GM21528 (cell line): Measurements from ENCODE around the gene CACNG3.
"Not testable (repeated sequence)": the region's sequence is repeated elsewhere in the genome, so short reads cannot be mapped to it uniquely, and the experiment has no call there.

ENCODE experiments used
- ATAC-seq: cut with Tn5 transposase; IDR thresholded peaks from one replicate; pipeline ENCODE4 v1.9.1; 2021; ENCODE audit warnings: mild to moderate bottlenecking, moderate library complexity; ENCODE audit not compliant: unreplicated experiment, low FRiP score

The CACNG3 gene

DNA sequence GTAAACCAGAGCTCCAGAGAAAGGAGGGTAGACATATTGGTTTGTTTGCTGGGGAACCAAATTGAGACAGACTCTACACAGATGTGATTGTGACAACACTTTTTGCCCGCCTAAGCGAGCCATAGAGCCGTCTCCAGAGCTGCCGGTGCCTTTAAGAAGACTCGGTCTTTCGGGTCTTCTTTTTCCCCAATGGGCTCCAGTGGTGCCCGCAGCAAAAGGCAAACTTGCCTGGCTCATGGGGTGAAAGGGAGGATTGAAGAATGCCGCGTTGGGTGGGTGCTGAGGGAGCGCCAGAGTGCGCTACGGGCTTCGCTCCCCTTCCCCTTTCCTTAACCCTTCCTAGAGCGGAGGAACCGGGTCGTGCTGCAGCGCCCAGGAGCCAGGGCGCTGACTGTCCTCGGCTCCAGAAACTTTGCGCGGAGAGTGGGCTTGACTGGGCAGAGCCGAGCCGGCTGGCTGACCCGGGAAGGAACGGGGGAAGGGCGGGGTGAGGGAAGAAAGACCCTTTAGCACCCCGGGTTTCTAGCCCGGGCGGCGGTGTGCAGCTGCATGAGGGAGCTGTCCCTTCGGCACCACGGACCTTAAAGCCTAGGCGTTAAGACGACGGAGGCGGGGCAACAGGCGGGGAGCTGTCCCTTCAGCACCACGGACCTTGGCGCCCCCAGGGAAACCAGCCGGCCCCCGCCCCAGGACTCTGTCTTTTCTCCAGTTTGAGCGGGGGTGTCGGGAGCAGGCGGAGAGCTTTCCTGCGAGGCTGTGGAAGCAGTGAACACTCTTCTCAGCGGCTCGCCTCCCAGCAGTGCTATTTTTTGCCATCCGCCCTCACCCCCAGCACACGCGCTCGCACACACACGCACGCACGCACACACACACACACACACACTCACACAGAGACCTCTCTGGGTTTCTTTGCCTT, at the start of gene CACNG3:
Gene CACNG3 (plus strand): TSS at position 880 of the 916 bp plus-strand sequence. CDS start 420 bp downstream, outside the sequence.
- ATAC-seq: no peak

DNA sequence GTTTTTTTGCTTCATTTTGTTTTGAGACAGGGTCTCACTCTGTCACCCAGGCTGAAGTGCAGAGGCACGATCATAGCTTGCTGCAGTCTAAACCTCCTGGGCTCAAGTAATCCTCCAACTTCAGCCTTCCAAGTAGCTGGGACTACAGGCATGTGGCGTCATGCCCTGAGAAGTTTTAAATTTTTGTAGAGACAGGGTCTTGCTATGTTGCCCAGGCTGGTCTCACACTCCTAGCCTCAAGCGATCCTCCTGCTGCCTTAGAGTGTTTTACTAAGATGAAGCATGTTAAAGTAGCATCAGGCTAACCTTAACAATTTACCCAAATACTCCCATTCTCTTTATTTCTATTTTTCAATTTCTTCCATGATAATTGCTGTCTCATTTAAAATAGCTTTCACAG, 49.2 kb upstream of the CACNG3 start:
- no peak for ATAC-seq

DNA sequence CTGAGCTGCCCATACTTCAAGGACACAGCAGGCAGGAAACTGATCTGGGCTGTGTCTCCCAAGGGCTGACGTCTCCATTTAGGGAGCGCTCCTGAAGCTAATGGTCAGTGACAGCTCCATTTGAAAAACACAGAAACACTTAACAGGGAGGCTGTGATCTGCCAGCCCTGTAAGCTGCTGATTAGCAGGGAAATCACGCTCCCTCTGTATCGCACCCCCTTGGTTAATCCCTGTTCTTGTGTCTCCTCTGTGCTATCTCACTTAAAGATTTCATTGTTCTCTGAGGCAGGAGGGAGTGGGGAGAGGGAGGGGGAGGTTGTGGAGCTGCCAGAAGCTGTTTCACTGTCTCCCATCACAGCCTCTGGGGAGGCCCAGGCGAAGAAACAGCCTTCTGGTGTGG, 47.4 kb upstream of the CACNG3 start:
- no peak for ATAC-seq

DNA sequence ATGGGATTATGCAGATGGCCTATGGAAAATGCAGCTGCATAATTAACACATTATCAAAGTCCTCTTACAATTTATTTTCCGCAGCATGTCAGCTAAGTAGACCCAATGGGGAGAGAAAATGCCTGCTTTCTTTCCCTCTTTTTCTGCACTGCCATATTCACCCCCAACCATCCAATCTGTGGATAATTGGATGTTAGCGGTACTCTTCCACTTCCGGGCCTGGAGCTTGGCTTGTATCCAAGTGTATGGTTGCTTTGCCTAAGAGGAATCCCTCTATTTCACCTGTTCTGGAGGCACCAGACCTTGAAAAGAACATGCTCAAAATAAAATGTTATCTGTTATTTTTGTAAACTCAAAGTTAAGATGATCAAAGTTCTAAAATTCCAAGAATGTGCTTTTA, 41.1 kb upstream of the CACNG3 start:
- no peak for ATAC-seq

DNA sequence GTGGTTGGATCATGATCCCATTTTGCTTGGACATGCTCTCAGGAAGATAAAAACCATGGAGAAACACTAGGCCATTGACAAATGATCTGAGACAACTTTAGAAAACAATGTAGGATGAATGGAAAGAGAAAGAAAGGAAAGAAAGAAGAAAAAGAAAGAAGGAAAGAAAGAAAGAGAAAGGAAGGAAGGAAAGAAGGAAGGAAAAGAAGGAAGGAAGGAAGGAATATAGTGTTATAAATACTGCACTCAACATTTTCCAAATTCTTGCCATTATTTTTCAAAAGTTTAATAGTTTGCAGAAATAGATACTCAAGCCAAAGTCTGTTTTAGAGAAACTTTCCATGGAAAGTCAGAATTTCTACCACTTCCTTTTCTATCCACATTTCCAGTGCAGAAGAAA, 39.2 kb upstream of the CACNG3 start:
- no peak for ATAC-seq

DNA sequence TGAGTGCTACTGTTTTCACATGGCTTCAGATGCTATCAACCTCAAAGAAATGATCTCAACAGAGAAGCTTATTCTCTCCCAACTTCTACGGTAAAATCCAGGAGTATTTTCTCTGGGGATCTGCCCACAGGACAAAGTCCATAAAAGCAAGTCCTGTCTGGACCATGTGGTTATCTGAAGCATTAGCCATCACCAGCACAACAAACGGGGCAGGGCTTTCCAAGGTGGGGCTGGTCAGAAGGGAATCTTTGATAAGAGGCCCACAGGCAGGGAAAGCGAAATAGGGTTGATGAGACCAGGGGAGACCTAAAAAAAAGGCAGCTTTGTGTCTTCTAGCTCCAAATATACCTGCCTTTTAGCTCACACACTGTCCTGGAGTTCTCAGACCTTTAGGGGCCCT, 38.7 kb upstream of the CACNG3 start:
- ATAC-seq: no peak

DNA sequence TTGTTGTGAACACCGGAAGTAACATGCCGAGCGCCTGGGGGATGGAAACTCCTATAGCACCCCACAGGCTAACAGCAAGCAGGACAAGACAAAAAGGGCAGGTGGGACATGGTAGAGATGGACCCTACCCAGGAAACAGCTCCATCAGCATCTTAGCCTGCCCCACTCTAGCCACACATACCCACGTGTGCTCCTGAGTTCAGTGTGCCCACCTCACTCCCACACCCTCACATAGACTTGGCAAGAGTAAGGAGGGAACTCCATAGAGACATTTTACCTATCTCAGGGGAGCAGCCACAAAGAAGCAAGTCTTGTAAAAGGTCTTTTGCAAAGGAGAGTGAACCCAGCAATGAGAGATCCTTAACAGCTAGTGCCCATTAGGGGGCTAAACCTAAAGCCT, 37.8 kb upstream of the CACNG3 start:
- no peak for ATAC-seq

DNA sequence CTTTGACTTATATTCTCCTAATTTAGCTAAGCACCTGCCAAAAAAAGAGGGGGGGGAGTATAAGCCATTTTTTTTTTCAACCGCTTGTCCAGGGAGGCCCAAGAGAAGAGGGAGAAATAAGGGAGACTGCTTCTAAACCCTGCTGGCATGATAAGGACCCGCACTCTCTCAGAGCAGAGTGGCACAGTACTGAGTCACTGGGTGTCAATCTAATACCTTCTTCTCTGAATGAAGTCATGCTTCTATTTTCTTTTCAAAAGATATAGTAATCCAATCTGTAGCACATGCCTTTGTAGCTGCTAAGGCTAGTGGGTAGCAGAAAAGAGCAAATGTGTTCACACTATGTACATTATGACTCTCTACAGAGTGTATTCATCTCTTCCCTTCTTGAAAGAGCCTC, 34.9 kb upstream of the CACNG3 start:
- ATAC-seq: no peak

DNA sequence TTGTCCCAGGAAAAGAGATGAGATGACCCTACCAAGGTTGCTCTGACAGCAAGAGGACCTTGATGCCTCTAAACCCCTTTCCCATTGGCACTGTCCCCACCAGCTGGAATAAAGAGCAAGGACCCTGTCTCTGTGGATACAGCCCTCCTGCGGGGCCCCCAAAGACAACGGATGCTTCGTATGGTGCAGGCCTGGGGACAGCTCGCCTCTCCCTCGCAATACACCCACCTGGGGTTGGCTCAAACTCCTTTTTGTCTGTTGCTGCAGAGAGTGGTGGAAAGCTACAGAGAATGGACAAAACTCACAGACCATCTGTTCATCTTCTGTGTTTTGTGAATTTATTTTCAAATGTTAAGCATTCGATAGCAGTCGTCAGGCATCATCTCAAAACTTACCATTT, 27.6 kb upstream of the CACNG3 start:
- no peak for ATAC-seq

DNA sequence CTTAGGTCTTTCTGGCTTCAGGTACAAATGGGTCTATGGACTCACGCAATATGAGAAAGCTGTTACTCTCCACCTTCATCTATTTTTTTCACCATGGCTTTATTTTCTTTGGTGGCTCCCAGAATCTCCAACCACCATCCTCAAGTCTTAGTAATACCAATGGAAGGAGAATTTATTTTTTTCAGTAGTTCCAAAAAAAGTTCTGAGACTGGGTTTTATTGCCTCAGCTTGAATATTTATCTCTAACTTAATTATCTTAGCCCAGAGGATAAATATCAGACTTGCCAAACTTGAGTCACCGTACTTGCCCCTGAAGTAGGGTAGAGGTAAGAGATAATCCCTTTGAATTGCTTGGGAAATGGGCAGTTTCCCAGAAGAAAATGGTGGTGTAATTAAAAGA, 23.2 kb upstream of the CACNG3 start:
- no peak for ATAC-seq

DNA sequence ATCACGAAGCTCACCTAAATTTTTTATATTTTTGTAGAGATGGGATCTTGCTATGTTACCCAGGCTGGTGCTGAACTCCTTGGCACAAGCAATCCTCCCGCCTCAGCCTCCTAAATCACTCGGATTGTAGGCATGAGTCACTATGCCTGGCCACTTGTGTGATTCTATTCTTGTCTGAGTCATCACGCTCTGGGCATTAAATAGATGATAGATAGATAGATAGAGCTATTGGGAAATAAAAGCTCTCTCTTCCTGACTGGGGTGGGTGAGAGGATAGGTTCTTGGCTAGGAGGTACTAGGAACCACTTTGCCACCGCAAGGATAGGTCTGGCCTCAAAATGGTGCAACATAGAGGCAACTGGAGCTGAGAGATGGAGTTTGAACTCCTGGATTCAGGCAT, 21.4 kb upstream of the CACNG3 start:
- ATAC-seq: no peak

DNA sequence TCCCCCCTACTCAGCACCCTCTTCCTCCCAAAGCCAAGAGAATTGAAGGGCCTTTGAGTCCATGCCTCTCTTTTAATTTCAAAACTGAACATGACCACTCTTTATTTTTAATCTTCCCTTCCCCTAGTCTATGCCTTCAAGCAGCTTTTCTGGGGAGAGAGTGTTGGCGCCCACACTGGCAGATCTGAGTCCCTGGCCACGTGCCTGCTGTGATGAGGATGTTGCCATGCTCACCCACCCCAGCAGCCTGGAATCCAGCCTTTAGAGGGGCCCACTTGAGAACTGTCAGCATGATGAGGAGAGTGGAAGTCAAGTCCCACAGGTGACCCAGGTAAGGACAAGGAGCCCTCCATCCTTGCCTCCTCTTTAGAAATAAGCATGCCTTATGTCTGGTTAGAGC, 20.3 kb upstream of the CACNG3 start:
- ATAC-seq: no peak

DNA sequence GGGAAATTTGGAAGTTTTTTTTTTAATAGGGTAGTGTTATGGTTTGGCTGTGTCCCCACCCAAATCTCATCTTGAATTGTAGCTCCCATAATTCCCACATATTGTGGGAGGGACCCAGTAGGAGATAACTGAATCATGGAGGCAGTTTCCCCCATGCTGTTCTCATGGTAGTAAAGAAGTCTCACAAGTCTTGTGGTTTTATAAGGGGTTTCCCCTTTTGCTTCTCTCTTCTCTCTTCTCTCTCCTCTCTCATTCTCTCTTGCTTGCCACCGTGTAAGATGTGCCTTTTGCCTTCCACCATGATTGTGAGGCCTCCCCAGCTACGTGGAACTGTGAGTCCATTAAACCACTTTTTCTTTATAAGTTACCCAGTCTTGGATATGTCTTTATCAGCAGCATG, 17.3 kb upstream of the CACNG3 start:
- not testable (repeated sequence) for ATAC-seq

DNA sequence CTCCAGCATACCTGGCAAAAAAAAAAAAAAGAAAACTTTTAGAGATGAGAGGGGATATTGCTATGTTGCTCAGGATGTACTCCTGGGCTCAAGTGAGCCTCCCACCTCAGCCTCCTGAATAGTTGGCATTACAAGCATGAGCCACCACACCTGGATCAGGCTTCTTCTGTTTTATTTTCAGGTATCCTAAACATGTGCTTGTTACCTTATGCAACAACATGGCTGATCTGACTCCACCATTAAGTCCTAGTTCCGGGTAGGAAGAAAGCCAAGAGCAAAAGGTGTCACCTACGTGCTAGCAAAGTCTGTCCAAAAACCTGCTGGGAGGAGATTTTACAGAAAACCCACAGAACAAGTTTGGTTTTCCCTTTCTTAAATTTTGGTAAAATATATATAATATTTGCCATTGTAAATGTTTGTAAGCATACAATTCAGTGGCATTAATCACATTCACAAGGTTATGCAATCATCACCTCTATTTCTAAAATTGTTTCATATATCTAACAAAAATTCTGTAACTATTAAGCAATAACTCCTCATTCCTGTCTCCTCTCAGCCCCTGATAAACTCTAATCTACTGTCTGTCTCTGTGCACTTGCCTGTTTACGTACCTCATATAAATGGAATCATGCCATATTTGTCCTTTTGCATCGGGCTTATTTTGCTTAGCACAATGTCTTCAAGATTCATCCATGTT, 9.1 kb upstream of the CACNG3 start:
- ATAC-seq: no peak

DNA sequence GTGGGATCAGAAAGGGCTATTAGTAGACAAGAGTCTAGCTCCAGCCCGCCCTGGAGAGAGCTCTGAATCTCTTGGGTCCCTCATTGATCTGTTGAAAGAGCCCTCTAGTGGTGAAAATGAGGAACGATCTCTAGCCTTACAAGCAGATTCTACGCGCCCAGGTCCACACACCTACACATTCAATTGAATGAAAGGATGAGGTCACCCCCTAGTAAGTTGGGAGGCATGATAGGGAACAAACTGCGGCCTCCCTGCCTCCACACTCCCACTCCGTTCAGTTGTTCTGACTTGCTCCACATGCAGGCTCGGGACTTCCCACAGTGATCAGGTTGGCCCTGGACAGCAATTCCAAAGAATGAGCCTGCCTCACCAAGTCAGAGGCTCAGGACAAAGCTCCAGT, 2.9 kb upstream of the CACNG3 start:
- no peak for ATAC-seq

DNA sequence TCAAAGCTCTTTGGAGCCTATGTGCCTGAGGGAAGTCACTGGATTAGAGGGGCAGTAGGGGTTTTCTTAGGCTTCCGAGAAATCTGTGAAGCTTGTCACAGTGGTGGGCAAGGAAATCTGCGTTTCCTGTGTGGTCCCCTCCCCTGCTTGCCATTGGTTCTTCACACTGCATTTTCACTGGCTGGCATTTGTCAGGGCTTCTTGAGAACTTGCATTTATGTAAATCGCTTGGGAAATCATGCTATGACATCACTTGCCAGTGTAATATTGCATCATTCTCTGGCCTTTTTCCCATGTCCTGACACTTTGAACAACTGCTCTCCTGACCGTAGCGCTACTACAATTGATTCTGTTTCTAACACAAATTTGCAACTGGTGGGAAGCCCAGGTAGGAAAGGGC, 1.8 kb downstream of the CACNG3 start:
- ATAC-seq: no peak

DNA sequence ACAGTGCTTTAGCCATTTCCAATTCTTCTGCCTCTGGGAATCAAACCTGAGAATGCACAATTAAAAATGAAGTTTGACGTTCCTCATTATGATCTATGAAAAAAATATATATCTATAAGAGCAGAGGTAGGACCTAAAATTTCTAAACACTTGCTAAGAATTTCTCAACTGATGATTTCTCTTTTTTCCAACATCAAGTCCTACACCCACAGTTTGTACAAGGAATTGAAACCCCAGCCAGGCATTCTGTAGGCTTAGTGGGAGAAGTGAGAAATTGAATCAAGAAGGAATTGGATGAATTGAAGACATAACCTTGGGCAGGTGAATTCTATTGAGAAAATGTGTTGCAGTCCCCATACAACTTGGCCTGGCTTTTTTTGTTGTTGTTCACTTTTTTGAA, 2.7 kb downstream of the CACNG3 start:
- no peak for ATAC-seq

DNA sequence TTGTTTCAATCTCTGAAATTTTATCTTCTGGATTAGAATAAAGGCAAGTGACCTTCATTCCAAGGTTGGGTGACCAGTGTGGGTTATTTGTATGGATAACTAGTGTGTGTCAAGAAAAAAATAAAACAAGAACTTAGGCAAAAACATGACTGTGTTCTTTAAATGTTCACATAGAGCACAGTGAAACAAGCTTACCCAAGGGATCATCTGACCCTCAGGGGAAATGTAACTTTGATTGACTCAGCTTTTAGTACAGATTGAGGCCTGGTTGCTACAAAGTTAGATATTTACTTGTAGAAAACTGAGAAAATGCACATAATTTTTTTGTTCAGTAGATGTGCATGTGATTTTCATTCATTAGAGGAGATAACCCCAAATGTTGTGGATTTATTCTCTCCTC, 6.7 kb downstream of the CACNG3 start:
- ATAC-seq: no peak

DNA sequence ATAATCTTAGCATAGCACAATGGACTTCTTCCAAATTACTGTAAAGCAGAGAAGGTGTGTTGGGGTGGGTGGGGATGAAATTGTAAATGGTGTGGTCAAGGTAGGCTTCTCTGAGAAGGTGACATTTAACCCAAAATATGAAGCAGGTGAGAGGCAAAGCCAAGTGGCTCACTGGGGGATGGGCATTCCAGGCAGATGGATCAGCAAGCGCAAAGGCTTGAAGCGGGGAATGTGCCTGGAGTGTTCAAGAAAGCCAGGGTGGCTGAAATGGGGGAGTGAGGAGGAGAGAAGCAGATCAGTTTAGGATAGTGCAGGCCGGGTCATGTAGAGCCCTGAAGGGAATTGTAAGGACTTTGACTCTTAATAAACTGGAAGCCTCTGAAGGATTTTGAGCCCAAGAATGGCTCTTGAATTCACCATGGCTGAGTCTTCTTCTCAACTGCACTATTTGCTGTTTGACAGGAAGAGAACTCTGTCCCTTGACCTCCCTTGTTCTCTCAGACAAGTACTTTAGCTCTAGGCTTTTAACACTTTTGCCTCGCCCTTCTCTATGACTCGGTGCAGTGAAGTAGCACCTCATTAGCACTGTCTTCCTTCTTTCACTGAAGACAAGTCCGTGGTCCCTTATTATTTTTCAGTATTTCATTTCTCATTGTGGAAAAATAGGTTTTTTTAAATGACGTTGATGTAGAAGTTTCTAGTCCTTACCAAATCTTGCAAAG, 14.7 kb downstream of the CACNG3 start:
- no peak for ATAC-seq

DNA sequence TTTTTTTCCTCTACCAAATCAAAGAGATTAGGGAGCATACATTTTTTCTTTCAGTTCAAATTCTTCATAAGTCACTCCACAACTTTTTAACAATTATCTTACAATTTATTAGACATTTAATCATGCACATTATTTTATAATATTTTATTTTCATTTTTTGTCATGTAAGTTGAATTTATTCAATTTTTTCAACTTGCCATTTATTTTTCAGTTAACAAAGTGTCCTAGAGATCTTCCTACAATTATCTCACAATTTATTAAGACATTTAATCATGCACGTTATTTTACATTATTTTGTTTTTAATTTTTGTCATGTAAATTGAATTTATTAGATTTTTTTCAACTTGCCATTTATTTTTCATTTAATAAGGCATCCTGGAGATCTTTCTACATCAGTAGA, 16.2 kb downstream of the CACNG3 start:
- ATAC-seq: no peak

DNA sequence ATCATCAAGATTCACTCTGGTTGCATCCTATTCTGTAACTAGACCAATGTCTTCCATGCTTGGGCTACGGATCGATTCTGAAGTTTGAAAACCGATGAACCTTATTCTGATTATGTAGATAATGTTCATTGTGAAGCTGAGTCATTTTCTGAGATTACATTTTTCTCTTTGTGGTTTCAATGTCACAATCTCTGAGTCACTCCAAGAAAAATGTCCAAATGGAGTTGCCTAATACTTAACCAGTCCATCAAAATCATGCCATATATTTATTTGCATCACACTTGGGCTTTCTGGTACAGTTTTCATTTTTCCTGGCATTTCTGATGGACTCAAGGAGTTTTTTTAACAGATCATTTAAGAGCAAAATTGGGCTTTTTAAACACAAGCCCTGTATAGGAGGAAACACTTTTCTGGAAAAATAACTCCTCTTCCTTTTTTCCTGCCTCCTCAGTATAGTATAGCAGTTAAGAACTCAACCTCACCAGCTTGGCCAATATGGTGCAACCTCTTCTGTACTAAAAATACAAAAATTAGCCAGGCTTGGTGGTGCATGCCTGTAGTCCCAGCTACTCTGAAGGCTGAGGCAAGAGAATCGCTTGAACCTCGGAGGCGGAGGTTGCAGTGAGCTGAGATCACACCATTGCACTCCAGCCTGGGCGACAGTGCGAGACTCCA, 17.5 kb downstream of the CACNG3 start:
- ATAC-seq: no peak
